GM18508 (cell line): ENCODE measurements around the gene ZNF90.
"Not testable (repeated sequence)": the region's sequence is repeated elsewhere in the genome, so short reads cannot be mapped to it uniquely, and the experiment has no call there.

ENCODE experiments used
- ATAC-seq: cut with Tn5 transposase; IDR thresholded peaks from one replicate; pipeline ENCODE4 v1.9.1; 2021; ENCODE audit warnings: moderate number of reproducible peaks; ENCODE audit not compliant: insufficient read depth, unreplicated experiment

Gene ZNF90

GRCh38 chr19:20102097-20102496 lies 24.3 kb downstream of the ZNF90 start:
- no peak for ATAC-seq

GRCh38 chr19:20103091-20103740 lies 25.4 kb downstream of the ZNF90 start:
- ATAC-seq = no peak

- ATAC-seq = no peak
Measured at GRCh38 chr19:20107301-20107700, 29.5 kb downstream of the ZNF90 start.

GRCh38 chr19:20118064-20118839 lies 40.5 kb downstream of the ZNF90 start:
- ATAC-seq = not testable (repeated sequence)

GRCh38 chr19:20124879-20125278 lies 47.1 kb downstream of the ZNF90 start:
- no peak for ATAC-seq

GRCh38 chr19:20132933-20133332 lies 55.1 kb downstream of the ZNF90 start:
- ATAC-seq = not testable (repeated sequence)

- ATAC-seq = not testable (repeated sequence)
Measured at GRCh38 chr19:20137714-20138113, 59.9 kb downstream of the ZNF90 start.

GRCh38 chr19:20151617-20152145 lies 73.9 kb downstream of the ZNF90 start:
- ATAC-seq = no peak

- ATAC-seq = not testable (repeated sequence)
Measured at GRCh38 chr19:20152506-20152905, 74.7 kb downstream of the ZNF90 start.

- ATAC-seq = no peak
Measured at GRCh38 chr19:20153281-20153680, 75.5 kb downstream of the ZNF90 start.

GRCh38 chr19:20154636-20155035 lies 76.8 kb downstream of the ZNF90 start:
- ATAC-seq = no peak

GRCh38 chr19:20162821-20163220 lies 85.0 kb downstream of the ZNF90 start:
- no peak for ATAC-seq

- ATAC-seq = no peak
Measured at GRCh38 chr19:20164456-20164855, 86.7 kb downstream of the ZNF90 start.

GRCh38 chr19:20165971-20166592 lies 88.3 kb downstream of the ZNF90 start:
- no peak for ATAC-seq

GRCh38 chr19:20167020-20167644 lies 89.3 kb downstream of the ZNF90 start, which contains the start of gene ZNF486:
TSS of gene ZNF486 (plus strand) at chr19:20167214. CDS start at chr19:20167331, 117 bp downstream.
- peak; percentile 74 for ATAC-seq

- ATAC-seq = no peak
Measured at GRCh38 chr19:20167651-20168122, 89.9 kb downstream of the ZNF90 start.
